GM23338 (cell line): ENCODE measurements around the gene EDN1. TPM values are rescaled to one million over a fixed set of nuclear protein-coding genes. Genes with fewer than 3 reads are reported as not detected.
A peak's percentile ranks its signal among the peaks of the same experiment; 100 is the strongest.
"Not testable (repeated sequence)": the region's sequence is repeated elsewhere in the genome, so short reads cannot be mapped to it uniquely, and the experiment has no call there.

Source experiments
- ATAC-seq: fragments of 200-7000 bp; cut with Tn5 transposase; 3 replicates; pipeline ENCODE4 v1.9.1; 2020
- DNase-seq: peaks from one replicate; pipeline ENCODE4 v3.0.0-alpha.2; 2015; ENCODE audit warnings: low spot score
- H2AFZ ChIP-seq: fragments of 200-600 bp; sonication (generic); 2 replicates; pipeline ENCODE4 v1.8.0; 2016; ENCODE audit warnings: antibody characterized with exemption, mild to moderate bottlenecking, moderate library complexity
- H3F3A ChIP-seq: fragments of 200-600 bp; sonication (generic); replicated peaks from 2 replicates; pipeline ENCODE4 v1.8.0; 2017; ENCODE audit warnings: antibody characterized with exemption, mixed run types, low read depth
- H3K27ac ChIP-seq: fragments of 200-600 bp; sonication (generic); 2 replicates; pipeline ENCODE4 v1.6.1; 2016; ENCODE audit warnings: low read depth
- H3K27me3 ChIP-seq: fragments of 200-600 bp; sonication (generic); 2 replicates; pipeline ENCODE4 v1.8.0; 2016; ENCODE audit warnings: mild to moderate bottlenecking, mixed run types, moderate library complexity; ENCODE audit not compliant: insufficient read depth
- H3K36me3 ChIP-seq: fragments of 200-600 bp; sonication (generic); 2 replicates; pipeline ENCODE4 v1.8.0; 2016; ENCODE audit warnings: mild to moderate bottlenecking; ENCODE audit not compliant: insufficient read depth
- H3K4me1 ChIP-seq: fragments of 200-600 bp; sonication (generic); 2 replicates; pipeline ENCODE4 v1.8.0; 2016; ENCODE audit warnings: mild to moderate bottlenecking, moderate library complexity; ENCODE audit not compliant: insufficient read depth
- H3K4me2 ChIP-seq: fragments of 200-600 bp; sonication (generic); 2 replicates; pipeline ENCODE4 v1.7.1; 2017; ENCODE audit warnings: mixed run types
- H3K4me3 ChIP-seq: fragments of 200-600 bp; sonication (generic); 2 replicates; pipeline ENCODE4 v1.6.1; 2016; ENCODE audit warnings: mixed run types
- H3K79me2 ChIP-seq: fragments of 200-600 bp; sonication (generic); replicated peaks from 2 replicates; pipeline ENCODE4 v1.8.0; 2017; ENCODE audit warnings: mild to moderate bottlenecking; ENCODE audit not compliant: insufficient read depth
- H3K9me2 ChIP-seq: fragments of 200-600 bp; sonication (generic); 2 replicates; pipeline ENCODE4 v1.8.0; 2017; ENCODE audit not compliant: insufficient read depth
- H4K20me1 ChIP-seq: fragments of 200-600 bp; sonication (generic); replicated peaks from 2 replicates; pipeline ENCODE4 v1.8.0; 2017; ENCODE audit warnings: mild to moderate bottlenecking; ENCODE audit not compliant: insufficient read depth
- H3K27ac Mint-ChIP-seq: 2 replicates; pipeline ENCODE4 v1.8.0; 2020; ENCODE audit warnings: inconsistent platforms, mild to moderate bottlenecking, moderate library complexity, mixed read lengths
- H3K27me3 Mint-ChIP-seq: 3 replicates; pipeline ENCODE4 v1.8.0; 2022; ENCODE audit warnings: low read depth, mild to moderate bottlenecking, moderate library complexity, mixed read lengths, inconsistent platforms; ENCODE audit not compliant: insufficient read depth, poor library complexity
- H3K36me3 Mint-ChIP-seq: 3 replicates; pipeline ENCODE4 v1.8.0; 2021; ENCODE audit warnings: low read depth, mild to moderate bottlenecking, inconsistent platforms, moderate library complexity, mixed read lengths
- H3K4me1 Mint-ChIP-seq: 3 replicates; pipeline ENCODE4 v1.8.0; 2020; ENCODE audit warnings: mild to moderate bottlenecking, inconsistent platforms, mixed read lengths
- H3K4me3 Mint-ChIP-seq: 3 replicates; pipeline ENCODE4 v1.8.0; 2021; ENCODE audit warnings: moderate library complexity, mild to moderate bottlenecking, inconsistent platforms, mixed read lengths
- H3K9me3 Mint-ChIP-seq: 3 replicates; pipeline ENCODE4 v1.8.0; 2020; ENCODE audit warnings: moderate library complexity, mild to moderate bottlenecking, inconsistent platforms, mixed read lengths
- CREB1 ChIP-seq: fragments of 250-450 bp; sonication (Bioruptor Pico); IDR thresholded peaks from 2 replicates; pipeline ENCODE4 v1.5.0; 2020; ENCODE audit warnings: low read depth, mild to moderate bottlenecking, moderate library complexity
- EZH2 ChIP-seq: fragments of 200-600 bp; sonication (generic); IDR thresholded peaks from one replicate; pipeline ENCODE4 v1.8.0; 2017; ENCODE audit warnings: antibody characterized with exemption, mild to moderate bottlenecking, low read depth; ENCODE audit not compliant: unreplicated experiment
- EZH2phosphoT487 ChIP-seq: fragments of 200-600 bp; sonication (generic); IDR thresholded peaks from one replicate; pipeline ENCODE4 v1.8.1; 2018; ENCODE audit warnings: antibody characterized with exemption; ENCODE audit not compliant: unreplicated experiment
- JUNB ChIP-seq: IDR thresholded peaks from one replicate; pipeline ENCODE4 v1.6.1; 2016; ENCODE audit warnings: antibody characterized with exemption; ENCODE audit not compliant: unreplicated experiment
- NANOG ChIP-seq: IDR thresholded peaks from 2 replicates; pipeline ENCODE4 v1.6.1; 2016; ENCODE audit warnings: antibody characterized with exemption, borderline replicate concordance
- POLR2AphosphoS5 ChIP-seq: IDR thresholded peaks from 2 replicates; pipeline ENCODE4 v1.6.1; 2016; ENCODE audit warnings: antibody characterized with exemption, low read depth
- ZNF114 ChIP-seq: fragments of 250-450 bp; sonication (Bioruptor Pico); IDR thresholded peaks from 2 replicates; pipeline ENCODE4 v1.5.0; 2020; ENCODE audit warnings: mild to moderate bottlenecking, moderate library complexity
- polyA plus RNA-seq: library from polyadenylated mRNA; unstranded; fragments of >200 nt; fragmentation: Nextera tagmentation; extraction: Ambion mirVana; gene quantifications from 2 replicates; pipeline ENCODE4 v1.2.1, GENCODE V29; 2016
- total RNA-seq: library from RNA; depleted of rRNA; stranded (reverse); fragments of >200 nt; shearing (Covaris generic); gene quantifications from 2 replicates; pipeline ENCODE4 v1.2.3, GENCODE V29; 2014
- TF ChIP-seq, protein P1 (sequence below): IDR thresholded peaks from one replicate; pipeline ENCODE4 v1.6.1; 2018; ENCODE audit warnings: antibody characterized with exemption; ENCODE audit not compliant: unreplicated experiment
- TF ChIP-seq, protein P2 (sequence below), 2 experiments: fragments of 200-600 bp in 1 of 2; sonication (generic) in 1 of 2; conservative IDR thresholded peaks; 2 replicates each; pipeline versions ENCODE4 v1.5.1 to v1.6.1; 2016 to 2017; ENCODE audit warnings: antibody characterized with exemption in 2 of 2, low read depth in 2 of 2, mild to moderate bottlenecking in 2 of 2, moderate library complexity in 1 of 2
- TF ChIP-seq, protein P3 (sequence below): IDR thresholded peaks from 2 replicates; pipeline ENCODE4 v1.6.1; 2016; ENCODE audit warnings: antibody characterized with exemption

The EDN1 gene
- total and polyA plus RNA-seq, 2 experiments from 2014 or later, result 0.80 to 1.2 TPM

DNA sequence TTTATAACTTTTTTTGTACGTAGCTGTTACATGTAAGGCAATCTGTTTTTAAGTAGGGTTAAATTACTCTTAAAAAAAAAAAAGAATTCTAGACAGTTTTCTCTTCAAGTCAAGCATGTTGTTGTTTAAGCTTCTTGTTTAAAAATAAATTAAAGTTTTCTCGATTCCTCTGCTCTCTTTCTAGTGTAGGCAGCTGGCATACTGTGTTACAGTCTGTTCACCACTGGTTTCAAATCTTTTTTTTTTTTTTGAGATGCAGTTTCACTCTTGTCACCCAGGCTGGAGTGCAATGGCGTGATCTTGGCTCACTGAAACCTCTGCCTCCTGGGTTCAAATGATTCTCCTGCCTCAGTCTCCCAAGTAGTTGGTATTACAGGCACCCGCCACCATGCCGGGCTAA is 29.9 kb downstream of the EDN1 start:
- not testable (repeated sequence) for H3K4me3 Mint-ChIP-seq, H2AFZ ChIP-seq, H3K79me2 ChIP-seq, H3K27me3 Mint-ChIP-seq, H3F3A ChIP-seq, H3K4me3 ChIP-seq, H3K27ac ChIP-seq, H3K27me3 ChIP-seq, DNase-seq, H3K36me3 ChIP-seq, H4K20me1 ChIP-seq, H3K27ac Mint-ChIP-seq, ATAC-seq, H3K4me1 Mint-ChIP-seq, H3K4me2 ChIP-seq
- Mint-ChIP-seq H3K9me3 (peaks cover 18% of the 10 kb centered on the region), H3K36me3 (peaks cover 19% of the 10 kb centered on the region)
- peaks cover 11% of the 10 kb centered on the region for H3K4me1 ChIP-seq
- peaks cover 11% of the 10 kb centered on the region; the same call in 1 of the 2 replicates for H3K9me2 ChIP-seq

DNA sequence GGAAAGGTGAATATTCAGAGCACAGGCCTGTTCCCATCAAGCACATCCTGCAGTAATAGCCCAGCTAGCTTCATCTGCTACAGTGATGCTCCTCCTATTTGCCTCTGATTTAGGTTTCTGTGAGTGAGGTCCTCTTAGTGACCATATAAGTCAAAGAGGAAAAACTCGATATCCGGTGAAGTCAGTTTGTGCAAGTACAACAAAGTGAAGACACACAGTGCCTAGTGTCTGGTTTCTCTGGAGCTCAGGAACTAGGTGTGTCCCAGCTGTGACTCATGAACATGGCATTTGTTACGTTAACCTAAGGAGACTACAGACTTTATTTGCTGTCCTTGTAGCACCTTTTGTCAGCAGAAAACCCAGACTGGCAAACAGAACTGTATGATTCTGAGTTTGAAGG is 33.9 kb downstream of the EDN1 start:
- peaks cover 34% of the 10 kb centered on the region for H3K4me1 Mint-ChIP-seq

More for the DNA sequence above, 33.9 kb downstream of the EDN1 start:
- peaks cover 7% of the 10 kb centered on the region; the same call in 1 of the 2 replicates for H3K9me2 ChIP-seq
- H2AFZ ChIP-seq, result no peak overlapping the region
- Mint-ChIP-seq H3K9me3 (peaks cover 8% of the 10 kb centered on the region), H3K36me3 (peaks cover 9% of the 10 kb centered on the region; the same call in 2 of the 3 replicates), H3K27ac (no peak overlapping the region), H3K27me3 (peaks cover 4% of the 10 kb centered on the region), H3K4me3 (no peak overlapping the region)
- H3K27ac ChIP-seq, result peak overlapping the region; percentile 73
- H3K4me3 ChIP-seq, result no peak overlapping the region
- ATAC-seq (no peak), DNase-seq (no peak)
- peak overlapping the region; percentile 45; the same call in 1 of the 2 replicates for H3K4me2 ChIP-seq
- 0 out of 2 replicates have a peak, but pooled peaks cover 2% of the 10 kb centered on the region for H3F3A ChIP-seq
- H3K36me3 ChIP-seq, result no peaks in the 10 kb centered on the region
- no peaks in the 10 kb centered on the region for H3K79me2 ChIP-seq
- no peaks in the 10 kb centered on the region for H4K20me1 ChIP-seq
- H3K27me3 ChIP-seq, result no peaks in the 10 kb centered on the region
- TF ChIP-seq ZNF114 (CRISPR knock-in tag) (no peak), EZH2 (no peak), JUNB (no peak), CREB1 (CRISPR knock-in tag) (no peak), POLR2AphosphoS5 (no peak), EZH2phosphoT487 (no peak), NANOG (no peak)
- TF ChIP-seq, protein P1, sequence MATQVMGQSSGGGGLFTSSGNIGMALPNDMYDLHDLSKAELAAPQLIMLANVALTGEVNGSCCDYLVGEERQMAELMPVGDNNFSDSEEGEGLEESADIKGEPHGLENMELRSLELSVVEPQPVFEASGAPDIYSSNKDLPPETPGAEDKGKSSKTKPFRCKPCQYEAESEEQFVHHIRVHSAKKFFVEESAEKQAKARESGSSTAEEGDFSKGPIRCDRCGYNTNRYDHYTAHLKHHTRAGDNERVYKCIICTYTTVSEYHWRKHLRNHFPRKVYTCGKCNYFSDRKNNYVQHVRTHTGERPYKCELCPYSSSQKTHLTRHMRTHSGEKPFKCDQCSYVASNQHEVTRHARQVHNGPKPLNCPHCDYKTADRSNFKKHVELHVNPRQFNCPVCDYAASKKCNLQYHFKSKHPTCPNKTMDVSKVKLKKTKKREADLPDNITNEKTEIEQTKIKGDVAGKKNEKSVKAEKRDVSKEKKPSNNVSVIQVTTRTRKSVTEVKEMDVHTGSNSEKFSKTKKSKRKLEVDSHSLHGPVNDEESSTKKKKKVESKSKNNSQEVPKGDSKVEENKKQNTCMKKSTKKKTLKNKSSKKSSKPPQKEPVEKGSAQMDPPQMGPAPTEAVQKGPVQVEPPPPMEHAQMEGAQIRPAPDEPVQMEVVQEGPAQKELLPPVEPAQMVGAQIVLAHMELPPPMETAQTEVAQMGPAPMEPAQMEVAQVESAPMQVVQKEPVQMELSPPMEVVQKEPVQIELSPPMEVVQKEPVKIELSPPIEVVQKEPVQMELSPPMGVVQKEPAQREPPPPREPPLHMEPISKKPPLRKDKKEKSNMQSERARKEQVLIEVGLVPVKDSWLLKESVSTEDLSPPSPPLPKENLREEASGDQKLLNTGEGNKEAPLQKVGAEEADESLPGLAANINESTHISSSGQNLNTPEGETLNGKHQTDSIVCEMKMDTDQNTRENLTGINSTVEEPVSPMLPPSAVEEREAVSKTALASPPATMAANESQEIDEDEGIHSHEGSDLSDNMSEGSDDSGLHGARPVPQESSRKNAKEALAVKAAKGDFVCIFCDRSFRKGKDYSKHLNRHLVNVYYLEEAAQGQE, result no peak
- TF ChIP-seq, protein P2, sequence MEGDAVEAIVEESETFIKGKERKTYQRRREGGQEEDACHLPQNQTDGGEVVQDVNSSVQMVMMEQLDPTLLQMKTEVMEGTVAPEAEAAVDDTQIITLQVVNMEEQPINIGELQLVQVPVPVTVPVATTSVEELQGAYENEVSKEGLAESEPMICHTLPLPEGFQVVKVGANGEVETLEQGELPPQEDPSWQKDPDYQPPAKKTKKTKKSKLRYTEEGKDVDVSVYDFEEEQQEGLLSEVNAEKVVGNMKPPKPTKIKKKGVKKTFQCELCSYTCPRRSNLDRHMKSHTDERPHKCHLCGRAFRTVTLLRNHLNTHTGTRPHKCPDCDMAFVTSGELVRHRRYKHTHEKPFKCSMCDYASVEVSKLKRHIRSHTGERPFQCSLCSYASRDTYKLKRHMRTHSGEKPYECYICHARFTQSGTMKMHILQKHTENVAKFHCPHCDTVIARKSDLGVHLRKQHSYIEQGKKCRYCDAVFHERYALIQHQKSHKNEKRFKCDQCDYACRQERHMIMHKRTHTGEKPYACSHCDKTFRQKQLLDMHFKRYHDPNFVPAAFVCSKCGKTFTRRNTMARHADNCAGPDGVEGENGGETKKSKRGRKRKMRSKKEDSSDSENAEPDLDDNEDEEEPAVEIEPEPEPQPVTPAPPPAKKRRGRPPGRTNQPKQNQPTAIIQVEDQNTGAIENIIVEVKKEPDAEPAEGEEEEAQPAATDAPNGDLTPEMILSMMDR (conservative IDR thresholded peaks at IDR 0.05; ENCODE audit: low read depth in 2 of 2), result no peak
- TF ChIP-seq, protein P3, sequence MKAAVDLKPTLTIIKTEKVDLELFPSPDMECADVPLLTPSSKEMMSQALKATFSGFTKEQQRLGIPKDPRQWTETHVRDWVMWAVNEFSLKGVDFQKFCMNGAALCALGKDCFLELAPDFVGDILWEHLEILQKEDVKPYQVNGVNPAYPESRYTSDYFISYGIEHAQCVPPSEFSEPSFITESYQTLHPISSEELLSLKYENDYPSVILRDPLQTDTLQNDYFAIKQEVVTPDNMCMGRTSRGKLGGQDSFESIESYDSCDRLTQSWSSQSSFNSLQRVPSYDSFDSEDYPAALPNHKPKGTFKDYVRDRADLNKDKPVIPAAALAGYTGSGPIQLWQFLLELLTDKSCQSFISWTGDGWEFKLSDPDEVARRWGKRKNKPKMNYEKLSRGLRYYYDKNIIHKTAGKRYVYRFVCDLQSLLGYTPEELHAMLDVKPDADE, result no peak
- peaks cover 41% of the 10 kb centered on the region for H3K4me1 ChIP-seq
